OCI-LY1 (cell line): ENCODE measurements around the gene RPSA.

Source experiments
- H2AFZ ChIP-seq: fragments of 200-600 bp; sonication (generic), shearing (Covaris generic); 2 replicates; pipeline ENCODE4 v1.6.0; 2014; ENCODE audit warnings: antibody characterized with exemption, mild to moderate bottlenecking, low read length
- H3F3A ChIP-seq: fragments of 200-600 bp; sonication (generic), shearing (Covaris generic); 2 replicates; pipeline ENCODE4 v1.6.0; 2014; ENCODE audit warnings: mild to moderate bottlenecking, antibody characterized with exemption, low read length, moderate library complexity; ENCODE audit not compliant: insufficient read depth
- H3K27ac ChIP-seq: fragments of 200-600 bp; sonication (generic); 2 replicates; pipeline ENCODE4 v1.5.1; 2014; ENCODE audit warnings: low read length, mixed run types, mild to moderate bottlenecking, low read depth; ENCODE audit not compliant: poor library complexity, severe bottlenecking
- H3K27me3 ChIP-seq: fragments of 200-600 bp; sonication (generic); 2 replicates; pipeline ENCODE4 v1.6.0; 2014; ENCODE audit warnings: antibody characterized with exemption, mild to moderate bottlenecking, low read length, moderate library complexity; ENCODE audit not compliant: insufficient read depth
- H3K36me3 ChIP-seq: fragments of 200-600 bp; sonication (generic); 2 replicates; pipeline ENCODE4 v1.6.1; 2014; ENCODE audit warnings: mild to moderate bottlenecking, antibody characterized with exemption, low read length, moderate library complexity, mixed read lengths; ENCODE audit not compliant: insufficient read depth
- H3K4me1 ChIP-seq: fragments of 200-600 bp; sonication (generic); 2 replicates; pipeline ENCODE4 v1.5.1; 2014; ENCODE audit warnings: mild to moderate bottlenecking, low read length, moderate library complexity; ENCODE audit not compliant: insufficient read depth, severe bottlenecking
- H3K4me2 ChIP-seq: fragments of 200-600 bp; sonication (generic), shearing (Covaris generic); 2 replicates; pipeline ENCODE4 v1.6.1; 2014; ENCODE audit warnings: low read length
- H3K4me3 ChIP-seq: fragments of 200-600 bp; sonication (generic); 2 replicates; pipeline ENCODE4 v1.5.1; 2014; ENCODE audit warnings: low read length, low read depth, mild to moderate bottlenecking, mixed read lengths; ENCODE audit not compliant: poor library complexity, severe bottlenecking
- H3K79me2 ChIP-seq: fragments of 200-600 bp; shearing (Covaris generic); 2 replicates; pipeline ENCODE4 v1.6.1; 2016; ENCODE audit warnings: mixed run types, low read length, mixed read lengths; ENCODE audit not compliant: insufficient read depth
- H3K9ac ChIP-seq: fragments of 200-600 bp; sonication (generic), shearing (Covaris generic); 2 replicates; pipeline ENCODE4 v1.6.1; 2014; ENCODE audit warnings: mild to moderate bottlenecking, low read length, mixed read lengths
- H3K9me2 ChIP-seq: fragments of 200-600 bp; sonication (generic), shearing (Covaris generic); 2 replicates; pipeline ENCODE4 v1.6.1; 2014; ENCODE audit warnings: low read depth, mild to moderate bottlenecking, low read length, mixed read lengths
- H3K9me3 ChIP-seq: fragments of 200-600 bp; shearing (Covaris generic); 2 replicates; pipeline ENCODE4 v1.6.1; 2014; ENCODE audit warnings: low read length, mixed read lengths
- H4K20me1 ChIP-seq: fragments of 200-600 bp; sonication (generic), shearing (Covaris generic); 2 replicates; pipeline ENCODE4 v1.6.0; 2016; ENCODE audit warnings: mild to moderate bottlenecking, low read length; ENCODE audit not compliant: insufficient read depth
- CTCF ChIP-seq: fragments of 200-600 bp; sonication (generic), shearing (Covaris generic); IDR thresholded peaks from 2 replicates; pipeline ENCODE4 v1.5.1; 2017; ENCODE audit warnings: mild to moderate bottlenecking, antibody characterized with exemption, low read length, moderate library complexity, mixed read lengths
- EZH2 ChIP-seq: fragments of 200-600 bp; sonication (generic), shearing (Covaris generic); IDR thresholded peaks from 2 replicates; pipeline ENCODE4 v1.8.0; 2017; ENCODE audit warnings: borderline replicate concordance, mixed run types, mild to moderate bottlenecking, antibody characterized with exemption, low read length, moderate library complexity, mixed read lengths

RPSA gene

GRCh38 chr3:39445927-39446326, 39.4 kb downstream of the RPSA start:
- H3K4me3 ChIP-seq, result no peak overlapping the region
- TF ChIP-seq CTCF (no peak), EZH2 (no peak)

GRCh38 chr3:39446444-39446843, 39.9 kb downstream of the RPSA start:
- Histone ChIP-seq H3K27ac (no peak overlapping the region), H3K4me2 (no peak overlapping the region), H2AFZ (no peak overlapping the region), H3K9me3 (no peaks in the 10 kb centered on the region), H3K27me3 (no peaks in the 10 kb centered on the region), H3K79me2 (no peaks in the 10 kb centered on the region), H3K9me2 (no peaks in the 10 kb centered on the region), H3F3A (no peaks in the 10 kb centered on the region), H3K9ac (no peak overlapping the region), H3K4me3 (no peak overlapping the region), H3K4me1 (no peaks in the 10 kb centered on the region), H4K20me1 (no peaks in the 10 kb centered on the region), H3K36me3 (no peaks in the 10 kb centered on the region)
- no peak for TF ChIP-seq EZH2
- TF ChIP-seq CTCF, result no peak

More at GRCh38 chr3:39445927-39446326, 39.4 kb downstream of the RPSA start:
- Histone ChIP-seq H4K20me1 (no peaks in the 10 kb centered on the region), H3K9me3 (no peaks in the 10 kb centered on the region), H3K4me2 (no peak overlapping the region), H3K4me1 (no peaks in the 10 kb centered on the region), H3K79me2 (no peaks in the 10 kb centered on the region), H3K36me3 (no peaks in the 10 kb centered on the region), H2AFZ (no peak overlapping the region), H3F3A (no peaks in the 10 kb centered on the region), H3K9ac (no peak overlapping the region), H3K27me3 (no peaks in the 10 kb centered on the region), H3K27ac (no peak overlapping the region), H3K9me2 (no peaks in the 10 kb centered on the region)

GRCh38 chr3:39447637-39448483, 41.3 kb downstream of the RPSA start:
- no peak overlapping the region for H3K4me2 ChIP-seq

More at GRCh38 chr3:39447637-39448483, 41.3 kb downstream of the RPSA start:
- Histone ChIP-seq H2AFZ (no peak overlapping the region), H3K4me1 (no peaks in the 10 kb centered on the region), H4K20me1 (no peaks in the 10 kb centered on the region), H3K9me2 (no peaks in the 10 kb centered on the region), H3F3A (no peaks in the 10 kb centered on the region), H3K27me3 (no peaks in the 10 kb centered on the region), H3K4me3 (no peak overlapping the region), H3K9me3 (no peaks in the 10 kb centered on the region), H3K9ac (no peak overlapping the region), H3K27ac (no peak overlapping the region), H3K79me2 (no peaks in the 10 kb centered on the region), H3K36me3 (no peaks in the 10 kb centered on the region)
- TF ChIP-seq EZH2 (no peak), CTCF (peak; percentile 89)
